ENCODE results near the gene RPS24.
"Not testable (repeated sequence)": the region's sequence is repeated elsewhere in the genome, so short reads cannot be mapped to it uniquely, and the experiment has no call there.

RPS24 gene

DNA sequence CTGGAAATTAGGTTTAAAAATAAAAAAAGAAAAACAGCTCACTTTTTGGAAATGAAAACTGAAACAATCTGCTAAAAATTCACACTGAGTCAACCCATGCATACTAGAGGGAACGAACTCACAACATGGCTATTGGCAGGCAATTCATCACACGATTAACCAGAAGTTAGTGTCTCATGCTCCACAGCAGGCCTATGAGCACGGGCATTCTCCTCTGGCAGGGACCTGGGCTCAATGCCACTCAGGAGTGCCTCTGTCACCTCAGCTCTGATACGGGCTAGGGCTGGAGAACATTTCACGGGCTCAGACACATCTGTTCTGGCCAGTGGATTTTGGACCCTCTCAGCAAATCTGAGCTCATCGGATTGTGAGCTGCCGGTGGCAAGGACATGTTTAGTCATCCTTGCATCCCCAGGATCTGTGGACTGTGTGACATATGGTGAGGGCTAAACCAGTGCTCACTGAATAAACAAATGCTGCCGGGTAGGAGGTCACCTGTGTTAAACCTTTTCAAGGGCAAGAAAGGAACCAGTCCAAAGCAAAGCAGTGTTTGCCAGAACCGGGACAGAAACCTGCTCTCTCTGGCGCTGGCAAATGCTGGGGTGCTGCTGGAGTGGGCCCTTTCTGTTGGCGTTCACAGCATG is 44.5 kb upstream of the RPS24 start:
- Histone ChIP-seq H4K20me1 (ENCODE audit: low read depth, low read length) (no peaks in the 10 kb centered on the region), H3K79me2 (ENCODE audit: insufficient read depth, low read length) (no peaks in the 10 kb centered on the region), H3F3A (ENCODE audit: insufficient read depth) (no peaks in the 10 kb centered on the region), H3K9me2 (replicated peaks; ENCODE audit: insufficient read depth, low read length) (no peaks in the 10 kb centered on the region), H3K27ac (ENCODE audit: low read depth, low read length) (no peak overlapping the region), H3K27me3 (ENCODE audit: low read length) (no peaks in the 10 kb centered on the region), H2AFZ (ENCODE audit: low read depth, low read length, severe bottlenecking) (no peak overlapping the region), H3K4me2 (ENCODE audit: low read depth, low read length, poor library complexity, severe bottlenecking) (no peak overlapping the region), H3K36me3 (ENCODE audit: low read length) (peaks cover 17% of the 10 kb centered on the region; the same call in 1 of the 2 replicates), H3K9ac (ENCODE audit: low read length) (no peak overlapping the region), H3K4me3 (ENCODE audit: insufficient read depth, low read length, poor library complexity, severe bottlenecking) (no peak overlapping the region), H3K9me3 (ENCODE audit: insufficient read depth, low read length) (no peaks in the 10 kb centered on the region)
- no peak for TF ChIP-seq EZH2phosphoT487 (conservative IDR thresholded peaks at IDR 0.05; ENCODE audit: low read length)
- TF ChIP-seq, protein P1, sequence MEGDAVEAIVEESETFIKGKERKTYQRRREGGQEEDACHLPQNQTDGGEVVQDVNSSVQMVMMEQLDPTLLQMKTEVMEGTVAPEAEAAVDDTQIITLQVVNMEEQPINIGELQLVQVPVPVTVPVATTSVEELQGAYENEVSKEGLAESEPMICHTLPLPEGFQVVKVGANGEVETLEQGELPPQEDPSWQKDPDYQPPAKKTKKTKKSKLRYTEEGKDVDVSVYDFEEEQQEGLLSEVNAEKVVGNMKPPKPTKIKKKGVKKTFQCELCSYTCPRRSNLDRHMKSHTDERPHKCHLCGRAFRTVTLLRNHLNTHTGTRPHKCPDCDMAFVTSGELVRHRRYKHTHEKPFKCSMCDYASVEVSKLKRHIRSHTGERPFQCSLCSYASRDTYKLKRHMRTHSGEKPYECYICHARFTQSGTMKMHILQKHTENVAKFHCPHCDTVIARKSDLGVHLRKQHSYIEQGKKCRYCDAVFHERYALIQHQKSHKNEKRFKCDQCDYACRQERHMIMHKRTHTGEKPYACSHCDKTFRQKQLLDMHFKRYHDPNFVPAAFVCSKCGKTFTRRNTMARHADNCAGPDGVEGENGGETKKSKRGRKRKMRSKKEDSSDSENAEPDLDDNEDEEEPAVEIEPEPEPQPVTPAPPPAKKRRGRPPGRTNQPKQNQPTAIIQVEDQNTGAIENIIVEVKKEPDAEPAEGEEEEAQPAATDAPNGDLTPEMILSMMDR (IDR thresholded peaks at IDR 0.05; ENCODE audit: insufficient read depth, low read length, poor library complexity, severe bottlenecking): no peak

DNA sequence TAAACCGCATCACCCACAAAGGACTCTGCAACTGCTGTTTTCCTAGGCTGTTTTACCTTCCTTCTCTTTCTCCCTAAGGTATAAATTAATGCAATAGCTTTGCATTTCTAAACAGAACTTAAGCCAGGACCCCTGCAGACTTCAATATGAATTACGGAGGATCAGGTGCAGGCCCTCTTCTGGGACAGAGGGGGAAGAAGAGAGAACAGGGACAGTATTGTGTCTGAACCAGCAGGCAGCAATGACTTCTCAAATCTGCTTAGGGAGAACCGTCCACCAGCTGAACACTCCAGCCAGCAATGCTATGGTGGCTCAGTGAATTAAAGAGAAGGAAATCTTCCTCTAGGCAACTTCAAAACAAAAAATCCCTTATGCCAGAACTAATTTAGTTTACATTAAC is 40.0 kb upstream of the RPS24 start:
- peaks cover 18% of the 10 kb centered on the region; the same call in 1 of the 2 replicates for H3K36me3 ChIP-seq (ENCODE audit: low read length)
- H3K27ac ChIP-seq (ENCODE audit: low read depth, low read length): no peak overlapping the region
- no peak overlapping the region for H3K4me3 ChIP-seq (ENCODE audit: insufficient read depth, low read length, poor library complexity, severe bottlenecking)
- H3K79me2 ChIP-seq (ENCODE audit: insufficient read depth, low read length): no peaks in the 10 kb centered on the region
- H3F3A ChIP-seq (ENCODE audit: insufficient read depth): no peaks in the 10 kb centered on the region
- H2AFZ ChIP-seq (ENCODE audit: low read depth, low read length, severe bottlenecking): no peak overlapping the region
- H3K4me2 ChIP-seq (ENCODE audit: low read depth, low read length, poor library complexity, severe bottlenecking): no peak overlapping the region
- no peaks in the 10 kb centered on the region for H3K9me2 ChIP-seq (replicated peaks; ENCODE audit: insufficient read depth, low read length)
- no peaks in the 10 kb centered on the region for H4K20me1 ChIP-seq (ENCODE audit: low read depth, low read length)
- no peaks in the 10 kb centered on the region for H3K27me3 ChIP-seq (ENCODE audit: low read length)
- no peak for TF ChIP-seq EZH2phosphoT487 (conservative IDR thresholded peaks at IDR 0.05; ENCODE audit: low read length)
- TF ChIP-seq, protein P1 (IDR thresholded peaks at IDR 0.05; ENCODE audit: insufficient read depth, low read length, poor library complexity, severe bottlenecking): no peak
- no peaks in the 10 kb centered on the region for H3K9me3 ChIP-seq (ENCODE audit: insufficient read depth, low read length)
- H3K9ac ChIP-seq (ENCODE audit: low read length): no peak overlapping the region

DNA sequence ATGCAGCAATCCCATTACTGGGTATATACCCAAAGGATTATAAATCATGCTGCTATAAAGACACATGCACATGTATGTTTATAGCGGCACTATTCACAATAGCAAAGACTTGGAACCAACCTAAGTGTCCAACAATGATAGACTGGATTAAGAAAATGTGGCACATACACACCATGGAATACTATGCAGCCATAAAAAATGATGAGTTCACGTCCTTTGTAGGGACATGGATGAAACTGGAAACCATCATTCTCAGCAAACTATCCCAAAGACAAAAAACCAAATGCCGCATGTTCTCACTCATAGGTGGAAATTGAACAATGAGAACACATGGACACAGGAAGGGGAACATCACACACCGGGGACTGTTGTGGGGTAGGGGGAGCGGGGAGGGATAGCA is 34.9 kb upstream of the RPS24 start:
- H3K9me3 ChIP-seq (ENCODE audit: insufficient read depth, low read length); H3K27ac ChIP-seq (ENCODE audit: low read depth, low read length); H2AFZ ChIP-seq (ENCODE audit: low read depth, low read length, severe bottlenecking); H3K79me2 ChIP-seq (ENCODE audit: insufficient read depth, low read length); H3K4me2 ChIP-seq (ENCODE audit: low read depth, low read length, poor library complexity, severe bottlenecking); H3F3A ChIP-seq (ENCODE audit: insufficient read depth); H3K9ac ChIP-seq (ENCODE audit: low read length); H3K27me3 ChIP-seq (ENCODE audit: low read length); H3K9me2 ChIP-seq (replicated peaks; ENCODE audit: insufficient read depth, low read length); H4K20me1 ChIP-seq (ENCODE audit: low read depth, low read length); H3K4me3 ChIP-seq (ENCODE audit: insufficient read depth, low read length, poor library complexity, severe bottlenecking): not testable (repeated sequence)
- peaks cover 21% of the 10 kb centered on the region; the same call in 1 of the 2 replicates for H3K36me3 ChIP-seq (ENCODE audit: low read length)

DNA sequence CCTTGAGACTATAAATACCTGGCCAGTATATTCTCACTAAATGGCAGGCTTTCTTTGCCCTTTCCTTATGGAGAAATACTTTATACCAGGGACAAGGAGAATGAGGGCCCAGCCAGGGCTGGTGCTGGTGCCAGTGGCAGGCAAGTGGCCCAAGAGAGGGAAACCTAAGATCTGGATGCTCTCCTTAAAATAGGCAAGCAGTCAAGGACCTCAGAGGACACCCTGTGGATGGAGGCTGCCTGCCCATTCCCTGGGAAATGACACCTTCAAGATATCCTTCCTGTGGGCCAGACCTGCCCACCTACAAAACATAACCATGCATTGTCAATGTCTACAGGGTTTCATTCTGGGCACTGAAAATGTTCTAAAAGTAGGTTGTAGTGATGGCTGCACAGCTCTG is 33.5 kb upstream of the RPS24 start:
- H3F3A ChIP-seq (ENCODE audit: insufficient read depth): no peaks in the 10 kb centered on the region
- H3K9me2 ChIP-seq (replicated peaks; ENCODE audit: insufficient read depth, low read length): no peaks in the 10 kb centered on the region
- no peaks in the 10 kb centered on the region for H4K20me1 ChIP-seq (ENCODE audit: low read depth, low read length)
- H3K36me3 ChIP-seq (ENCODE audit: low read length): peaks cover 16% of the 10 kb centered on the region; the same call in 1 of the 2 replicates
- H3K9me3 ChIP-seq (ENCODE audit: insufficient read depth, low read length): no peaks in the 10 kb centered on the region
- no peaks in the 10 kb centered on the region for H3K79me2 ChIP-seq (ENCODE audit: insufficient read depth, low read length)
- no peak overlapping the region for H3K27ac ChIP-seq (ENCODE audit: low read depth, low read length)
- no peak overlapping the region for H3K4me3 ChIP-seq (ENCODE audit: insufficient read depth, low read length, poor library complexity, severe bottlenecking)
- TF ChIP-seq EZH2phosphoT487 (conservative IDR thresholded peaks at IDR 0.05; ENCODE audit: low read length): no peak
- TF ChIP-seq, protein P1 (IDR thresholded peaks at IDR 0.05; ENCODE audit: insufficient read depth, low read length, poor library complexity, severe bottlenecking): no peak
- H3K4me2 ChIP-seq (ENCODE audit: low read depth, low read length, poor library complexity, severe bottlenecking): no peak overlapping the region
- H3K27me3 ChIP-seq (ENCODE audit: low read length): no peaks in the 10 kb centered on the region
- no peak overlapping the region for H3K9ac ChIP-seq (ENCODE audit: low read length)
- no peak overlapping the region for H2AFZ ChIP-seq (ENCODE audit: low read depth, low read length, severe bottlenecking)
